OCI-M2 (cell line): ENCODE measurements around the gene FARP1.

Experiments
- DNase-seq: peaks from one replicate; lab custom pipeline; 2025; ENCODE audit not compliant: unreplicated experiment; lab: John Stamatoyannopoulos, UW

The FARP1 gene

GRCh38 chr13:98142380-98143156 lies at the start of gene FARP1:
Gene FARP1, plus strand, starts transcription at chr13:98143094. Its CDS starts 70,149 bp downstream, at chr13:98213243.
- no peak for DNase-seq

- DNase-seq = no peak
These were observed 48.1 kb upstream of the FARP1 start for GRCh38 chr13:98094678-98095266.

- DNase-seq = no peak
These were observed 46.8 kb upstream of the FARP1 start for GRCh38 chr13:98096059-98096458.

GRCh38 chr13:98097749-98098148 lies 45.1 kb upstream of the FARP1 start:
- no peak for DNase-seq

- DNase-seq = no peak
These were observed 44.4 kb upstream of the FARP1 start for GRCh38 chr13:98098516-98098915.

- no peak for DNase-seq
These were observed 43.3 kb upstream of the FARP1 start for GRCh38 chr13:98099627-98100026.

GRCh38 chr13:98100481-98100880 lies 42.4 kb upstream of the FARP1 start:
- DNase-seq = no peak

- no peak for DNase-seq
These were observed 39.4 kb upstream of the FARP1 start for GRCh38 chr13:98103531-98103930.

- DNase-seq = no peak
These were observed 38.7 kb upstream of the FARP1 start for GRCh38 chr13:98103942-98104880.

- peak; percentile 86 for DNase-seq
These were observed 37.0 kb upstream of the FARP1 start for GRCh38 chr13:98105929-98106336.

GRCh38 chr13:98108341-98108740 lies 34.6 kb upstream of the FARP1 start:
- DNase-seq = no peak

GRCh38 chr13:98109226-98109853 lies 33.6 kb upstream of the FARP1 start:
- DNase-seq = no peak

- DNase-seq = no peak
These were observed 32.1 kb upstream of the FARP1 start for GRCh38 chr13:98110749-98111148.

GRCh38 chr13:98111168-98112098 lies 31.5 kb upstream of the FARP1 start:
- DNase-seq = no peak

GRCh38 chr13:98112456-98112855 lies 30.4 kb upstream of the FARP1 start:
- DNase-seq = no peak

GRCh38 chr13:98118865-98119264 lies 24.0 kb upstream of the FARP1 start:
- no peak for DNase-seq

- DNase-seq = no peak
These were observed 19.7 kb upstream of the FARP1 start for GRCh38 chr13:98123176-98123575.

GRCh38 chr13:98129059-98129746 lies 13.7 kb upstream of the FARP1 start:
- DNase-seq = no peak

- DNase-seq = peak; percentile 40
These were observed 8.9 kb upstream of the FARP1 start for GRCh38 chr13:98133946-98134345.
